TTC549 (cell line): ENCODE results near the gene ABI3.

Experiments
- FAIRE-seq: peaks from 2 replicates; lab custom pipeline; 2012; peaks lifted over from hg19 to GRCh38; lab: Jason Lieb, UNC

The ABI3 gene

DNA sequence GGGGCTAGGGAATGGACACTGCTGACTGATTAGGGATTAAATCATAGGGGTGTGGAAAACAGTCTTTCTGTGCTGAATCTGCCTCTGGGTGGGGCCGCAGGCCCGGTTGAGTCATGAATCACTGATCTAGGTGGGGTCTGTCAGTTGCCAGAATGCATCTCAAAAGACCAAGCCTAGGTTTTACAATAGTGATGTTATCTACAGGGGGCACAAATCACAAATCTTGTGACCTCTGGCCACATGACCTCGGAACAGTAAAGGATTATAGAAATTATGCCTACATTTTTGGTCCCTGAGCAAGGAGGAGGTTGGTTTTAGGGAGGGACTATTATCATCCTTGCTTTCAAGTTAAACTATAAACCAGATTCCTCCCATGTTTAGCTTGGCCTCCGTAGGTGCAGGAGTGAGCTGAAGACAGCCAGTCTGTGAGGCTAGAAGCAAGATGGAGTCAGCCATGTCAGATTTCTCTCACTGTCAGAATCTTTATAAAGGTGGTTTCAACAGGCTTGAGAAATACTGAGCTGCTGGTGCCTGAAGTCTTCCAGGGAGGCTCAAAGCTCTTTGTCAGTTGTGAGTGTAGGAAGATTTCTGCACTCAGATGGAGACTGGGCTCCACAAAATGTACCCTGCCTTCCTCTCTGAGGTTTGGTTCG lies 13.0 kb upstream of the ABI3 start:
- FAIRE-seq = no peak

DNA sequence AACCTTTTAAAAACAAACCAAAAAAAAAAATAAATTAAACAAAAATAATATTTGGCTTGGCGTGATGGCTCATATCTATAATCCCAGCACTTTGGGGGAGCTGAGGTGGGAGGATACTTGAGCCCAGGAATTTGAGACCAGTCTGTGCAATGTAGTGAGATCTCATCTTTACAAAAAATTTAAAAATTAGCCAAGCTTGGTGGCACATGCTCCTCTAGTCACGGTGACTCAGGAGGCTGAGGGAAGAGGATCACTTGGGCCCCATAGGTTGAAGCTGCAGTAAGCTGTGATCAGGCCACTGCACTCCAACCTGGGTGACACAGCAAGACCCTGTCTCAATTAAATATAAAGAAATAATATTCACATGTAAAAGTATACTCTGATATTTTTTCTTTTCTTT lies 12.3 kb upstream of the ABI3 start:
- no peak for FAIRE-seq

GRCh38 chr17:49200423-49201083 lies 10.0 kb upstream of the ABI3 start:
- FAIRE-seq = no peak

GRCh38 chr17:49201481-49201927 lies 9.0 kb upstream of the ABI3 start:
- no peak for FAIRE-seq

GRCh38 chr17:49203796-49204195 lies 6.7 kb upstream of the ABI3 start:
- no peak for FAIRE-seq

DNA sequence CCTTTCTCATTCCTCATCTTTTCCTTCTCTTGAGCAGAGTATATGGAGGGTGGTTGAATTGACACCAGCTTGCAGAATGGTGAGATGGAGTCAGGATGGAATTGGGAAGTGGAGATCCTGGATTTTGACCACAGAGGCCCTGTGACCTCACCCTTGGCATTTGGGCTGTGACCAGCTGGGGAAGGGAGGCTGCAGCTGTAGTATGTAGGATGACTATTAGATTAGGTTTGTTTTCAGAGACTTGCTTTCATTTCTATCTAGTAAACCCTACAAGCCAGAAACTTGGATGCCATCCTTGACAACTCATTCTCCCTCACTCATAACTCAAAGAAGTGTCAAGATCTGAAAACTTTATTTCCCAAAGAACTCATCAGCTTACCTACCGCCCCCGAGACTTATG lies 6.0 kb upstream of the ABI3 start:
- no peak for FAIRE-seq

GRCh38 chr17:49209061-49209571 lies 1.4 kb upstream of the ABI3 start:
- FAIRE-seq = no peak

GRCh38 chr17:49213399-49213798 lies 2.9 kb downstream of the ABI3 start:
- FAIRE-seq = no peak

- no peak for FAIRE-seq
These were observed 3.3 kb downstream of the ABI3 start for GRCh38 chr17:49213847-49214246.

GRCh38 chr17:49214676-49215360 lies 4.3 kb downstream of the ABI3 start:
- no peak for FAIRE-seq

GRCh38 chr17:49216482-49216881 lies 6.0 kb downstream of the ABI3 start:
- no peak for FAIRE-seq

DNA sequence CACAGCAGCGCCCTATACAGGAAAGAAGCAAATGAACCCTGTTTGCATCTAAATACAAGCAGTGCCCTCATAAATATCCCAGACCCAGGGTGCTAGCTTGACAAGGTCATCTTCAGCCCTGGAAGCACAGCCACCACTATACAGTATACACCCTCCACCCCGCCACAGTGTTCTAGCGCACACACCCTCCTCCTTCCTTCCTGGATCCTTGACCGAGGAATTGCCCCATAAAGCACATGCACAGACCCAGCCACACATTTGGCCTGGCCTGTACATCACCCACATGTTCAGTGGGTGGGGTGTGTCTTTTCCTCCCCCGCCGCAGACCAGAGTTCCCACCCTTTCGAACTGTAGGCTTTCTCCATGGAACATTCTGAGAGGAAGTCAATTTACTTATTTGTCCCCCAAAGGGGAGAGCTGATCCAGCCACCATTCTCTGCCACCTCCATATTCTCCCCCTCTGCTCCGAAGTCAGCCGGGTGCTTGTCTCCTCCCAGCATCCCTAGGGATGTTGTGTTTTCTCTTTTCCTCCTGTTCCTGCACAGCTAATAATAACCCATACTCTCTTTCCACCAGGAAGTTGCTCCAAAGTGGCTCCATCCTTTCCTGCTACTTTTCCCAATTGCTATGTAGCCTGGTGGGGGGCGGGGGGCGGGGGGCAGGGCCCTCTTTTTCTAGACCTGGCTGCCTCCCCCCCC lies 6.6 kb downstream of the ABI3 start:
- FAIRE-seq = no peak

DNA sequence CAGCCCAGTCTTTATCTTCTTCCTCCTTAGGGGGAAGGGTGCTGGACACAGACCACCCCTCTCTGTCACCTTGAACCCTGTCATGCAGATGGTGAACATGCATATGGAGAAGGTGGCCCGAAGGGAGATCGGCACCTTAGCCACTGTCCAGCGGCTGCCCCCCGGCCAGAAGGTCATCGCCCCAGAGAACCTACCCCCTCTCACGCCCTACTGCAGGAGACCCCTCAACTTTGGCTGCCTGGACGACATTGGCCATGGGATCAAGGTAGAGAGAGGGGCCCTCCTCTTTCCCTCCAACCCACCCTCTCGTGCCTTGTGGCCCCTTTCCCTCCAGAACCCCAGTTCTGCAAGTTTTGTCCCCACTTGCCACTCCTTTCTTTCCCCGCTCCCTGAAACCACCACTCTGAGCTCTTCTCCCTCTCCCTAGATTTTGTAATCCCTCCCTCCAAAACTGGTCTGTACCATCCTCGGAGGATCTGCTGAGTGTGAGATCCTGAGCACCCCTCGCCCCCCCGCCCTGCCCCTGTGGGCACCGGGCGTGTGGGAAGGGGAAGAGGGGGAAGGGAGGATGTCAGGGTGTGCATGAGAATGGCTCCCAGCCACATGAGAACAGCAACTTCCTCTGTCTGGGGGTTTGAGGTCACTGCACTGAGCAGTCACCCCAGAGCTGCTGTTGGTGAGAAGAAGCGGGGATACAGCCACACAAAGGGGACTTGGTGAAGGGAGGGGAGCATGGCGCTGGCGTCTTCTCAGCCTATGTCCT lies 7.3 kb downstream of the ABI3 start:
- FAIRE-seq = no peak

DNA sequence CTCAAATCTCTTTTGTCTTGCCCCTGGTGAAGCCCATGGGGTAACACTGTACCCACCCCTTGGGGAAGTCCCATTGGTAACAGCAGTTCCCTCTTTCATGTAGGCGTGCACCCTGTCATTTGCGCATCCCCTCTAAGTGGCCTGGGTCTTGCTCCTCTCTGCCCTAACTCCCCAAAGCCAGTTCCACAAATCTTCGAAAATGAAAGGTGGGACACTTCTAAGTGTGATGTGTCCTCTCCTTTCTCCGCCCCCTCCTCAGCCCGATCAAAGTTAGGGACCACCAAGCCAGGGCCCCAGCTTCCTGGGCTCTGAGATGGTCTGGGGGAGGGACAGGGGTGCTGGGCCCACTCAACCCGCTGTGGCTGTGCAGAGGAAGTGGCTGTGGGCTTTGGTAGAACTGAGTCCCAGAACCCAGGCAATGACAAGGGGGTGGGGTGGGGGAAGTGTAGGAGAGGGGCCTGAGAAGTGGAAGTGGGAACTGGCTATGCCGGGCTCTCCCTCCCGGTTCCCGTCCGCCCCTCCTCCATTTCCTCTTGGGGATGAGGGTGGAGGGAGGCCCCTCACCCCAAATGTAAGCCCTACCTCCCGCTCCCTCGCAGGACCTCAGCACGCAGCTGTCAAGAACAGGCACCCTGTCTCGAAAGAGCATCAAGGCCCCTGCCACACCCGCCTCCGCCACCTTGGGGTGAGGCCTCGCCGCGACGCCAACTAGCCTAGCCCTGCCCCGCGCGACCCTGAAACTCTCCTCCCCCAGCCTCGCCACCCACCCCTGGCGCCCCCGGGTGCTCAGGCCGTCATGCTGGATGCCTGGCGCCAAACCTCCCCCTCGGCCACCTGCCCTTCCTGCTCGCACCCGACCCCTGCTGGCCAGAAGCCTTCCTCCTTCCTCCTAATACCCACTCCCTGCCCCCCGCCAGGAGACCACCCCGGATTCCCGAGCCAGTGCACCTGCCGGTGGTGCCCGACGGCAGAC lies 8.7 kb downstream of the ABI3 start:
- FAIRE-seq = no peak

DNA sequence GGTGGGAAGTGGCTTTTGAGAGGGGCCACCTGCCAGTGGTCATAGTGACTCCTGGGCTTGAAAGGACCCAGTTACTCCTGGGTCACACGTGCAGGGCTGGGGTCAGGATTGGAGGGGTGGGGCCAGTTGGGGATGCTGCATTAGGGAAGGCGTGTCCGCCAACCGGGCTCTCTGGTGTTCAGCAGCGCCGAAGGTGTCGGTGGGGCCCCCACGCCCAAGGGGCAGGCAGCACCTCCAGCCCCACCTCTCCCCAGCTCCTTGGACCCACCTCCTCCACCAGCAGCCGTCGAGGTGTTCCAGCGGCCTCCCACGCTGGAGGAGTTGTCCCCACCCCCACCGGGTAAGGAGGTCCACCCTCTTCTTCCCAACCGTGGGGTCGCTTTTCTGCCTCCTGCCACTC lies 9.5 kb downstream of the ABI3 start:
- no peak for FAIRE-seq

DNA sequence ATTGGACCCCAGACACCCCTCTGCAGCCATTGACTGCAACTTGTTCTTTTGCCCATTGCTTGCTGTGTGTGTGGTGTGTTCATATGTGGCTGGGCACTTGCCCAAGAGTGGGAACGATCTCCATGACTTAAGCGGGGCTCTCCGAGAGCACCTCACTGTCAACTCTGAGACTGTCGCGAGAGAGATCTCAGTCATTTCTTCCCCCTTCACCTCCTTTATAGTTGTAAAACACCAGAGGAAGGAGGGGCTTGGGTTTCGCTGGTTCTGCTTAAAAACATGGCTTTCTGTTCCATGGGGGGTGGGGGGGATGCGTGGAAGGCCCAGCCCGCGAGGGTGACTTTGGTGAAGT lies 12.6 kb downstream of the ABI3 start:
- FAIRE-seq = no peak

DNA sequence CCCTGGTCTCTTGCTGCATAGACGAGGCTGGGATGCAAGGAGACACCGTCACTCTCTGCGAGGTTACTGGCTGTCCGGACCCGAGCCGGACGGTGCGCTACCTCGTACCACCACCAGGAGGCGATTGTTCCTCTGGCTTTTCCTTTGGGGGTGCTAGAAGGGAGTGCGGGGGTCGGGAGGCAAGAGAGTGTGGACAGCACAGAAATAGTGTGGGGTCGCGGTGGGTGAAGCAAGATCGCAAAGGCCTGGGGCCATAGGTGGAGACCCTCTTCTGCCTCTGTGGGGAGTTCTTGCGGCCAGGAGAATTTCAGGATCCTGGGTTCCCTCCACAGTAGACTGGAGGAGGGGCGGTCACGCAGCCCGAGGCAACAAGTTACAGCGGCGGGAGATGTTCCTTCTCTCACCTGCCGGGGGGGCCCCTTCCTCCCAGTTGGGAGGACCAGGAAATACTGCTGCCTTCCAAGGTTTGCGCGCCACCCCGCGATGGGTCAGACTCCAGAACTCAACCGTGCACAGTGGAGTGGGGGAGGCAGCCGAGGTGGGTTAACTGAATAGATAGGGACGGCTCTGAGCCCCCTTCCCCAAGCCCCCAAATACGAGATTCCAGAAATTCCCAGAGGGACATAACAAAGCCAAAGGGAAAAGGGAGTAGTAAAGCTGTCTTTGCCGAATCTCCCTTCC lies 13.2 kb downstream of the ABI3 start:
- FAIRE-seq = no peak

DNA sequence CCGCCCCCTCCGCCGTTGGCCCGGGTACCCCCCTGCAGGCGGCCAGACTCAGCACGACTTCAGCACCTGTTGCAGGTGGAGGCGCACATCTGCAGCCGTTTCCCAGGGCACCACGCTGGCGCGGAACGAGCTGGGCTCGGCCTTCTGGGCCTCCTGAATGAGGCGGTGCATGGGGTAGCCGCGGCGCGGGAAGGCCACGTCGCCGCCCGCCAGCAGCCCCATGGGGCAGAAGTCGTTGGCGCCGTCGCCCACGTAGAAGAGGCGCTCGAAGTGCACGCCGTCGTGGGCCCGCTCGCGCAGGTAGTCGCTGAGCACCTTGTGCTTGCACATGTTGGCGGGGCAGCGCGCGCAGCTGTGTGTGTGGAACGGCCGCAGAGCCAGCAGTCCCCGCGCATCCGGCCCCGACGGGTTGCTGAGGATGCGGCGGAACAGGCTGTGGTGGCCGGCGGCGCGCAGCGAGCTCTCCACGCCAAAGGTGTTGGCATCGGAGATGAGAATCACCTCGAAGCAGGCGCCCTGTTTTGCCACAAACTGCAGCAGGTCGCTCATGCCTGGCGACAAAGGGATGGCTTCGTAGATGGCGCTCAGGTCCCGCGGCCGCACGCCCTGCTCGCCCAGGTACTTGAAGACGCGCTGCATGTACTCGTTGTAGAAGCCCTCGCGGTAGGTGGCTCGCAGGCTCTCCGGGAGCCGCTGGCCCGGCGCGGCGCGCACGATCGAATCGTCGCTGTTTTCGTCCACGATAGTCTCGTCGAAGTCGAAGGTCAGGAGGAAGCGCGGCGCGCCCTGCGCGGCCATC lies 13.9 kb downstream of the ABI3 start:
- no peak for FAIRE-seq

DNA sequence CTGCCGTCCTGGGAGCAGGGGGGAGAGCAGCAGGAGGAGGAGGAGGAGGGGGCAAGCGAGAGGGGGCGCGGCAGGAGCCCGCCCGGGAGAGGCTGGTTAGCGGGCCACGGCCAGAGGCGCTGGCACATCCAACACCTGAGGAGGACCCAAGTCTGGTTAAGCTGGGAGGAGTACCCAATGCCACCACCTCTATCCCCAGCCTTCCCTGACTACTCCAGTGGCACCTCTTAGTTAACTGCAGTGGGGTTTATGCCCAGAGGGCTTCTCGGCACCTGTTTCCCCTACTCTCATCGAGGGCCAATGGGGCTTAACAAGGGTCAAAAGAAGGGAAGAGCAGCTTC lies 14.5 kb downstream of the ABI3 start:
- no peak for FAIRE-seq
